HCT116 (cell line): ENCODE data around the gene AGBL1. TPM values are rescaled to one million over a fixed set of nuclear protein-coding genes. Genes with fewer than 3 reads are reported as not detected.

Source experiments
- ATAC-seq: fragments of 200-7000 bp; cut with Tn5 transposase; 2 replicates; pipeline ENCODE4 v1.9.1; 2020; ENCODE audit warnings: mild to moderate bottlenecking, moderate library complexity
- BruUV-seq: library from RNA; stranded (reverse); fragments of 400-500 nt; replicated peaks from 2 replicates; lab custom pipeline; 2021; lab: Mats Ljungman, UMichigan
- CTCF ChIA-PET: fragments of 300-600 bp; sonication (Branson Sonifier 250); formaldehyde crosslinking; loops from one replicate; lab custom pipeline; 2021; ENCODE audit warnings: antibody characterized with exemption; lab: Charles Lee
- POLR2A ChIA-PET: fragments of 300-600, 350-600 bp; sonication (Branson Sonifier 250); formaldehyde crosslinking; loops from one replicate; lab custom pipeline; 2021; ENCODE audit warnings: antibody characterized with exemption; lab: Charles Lee
- RAD21 ChIA-PET, 2 experiments: fragments of 300-600 bp; sonication (Branson Sonifier 250); formaldehyde crosslinking; loops; one replicate each; lab custom pipeline; 2023; ENCODE audit warnings: low total read pairs in 2 of 2; ENCODE audit not compliant: uncharacterized antibody in 2 of 2, unreplicated experiment in 2 of 2, low non-redundant PET in 1 of 2; lab: Charles Lee
- DNase-seq: peaks from one replicate; pipeline ENCODE4 v3.0.0-alpha.2; 2010; ENCODE audit warnings: low read depth, low spot score
- H2AFZ ChIP-seq: fragments of 200-600 bp; shearing (Covaris generic), sonication (generic); 2 replicates; pipeline ENCODE4 v1.6.1; 2017; ENCODE audit warnings: low read depth, mixed run types, mixed read lengths, antibody characterized with exemption, low read length; ENCODE audit not compliant: poor library complexity, severe bottlenecking
- H3K27ac ChIP-seq: 2 replicates; pipeline ENCODE4 v1.5.1; 2012; ENCODE audit warnings: low read depth, low read length
- H3K27me3 ChIP-seq: fragments of 200-600 bp; sonication (generic); 2 replicates; pipeline ENCODE4 v1.6.1; 2016; ENCODE audit warnings: mixed run types, low read length, mixed read lengths; ENCODE audit not compliant: insufficient read depth
- H3K36me3 ChIP-seq, 2 experiments: fragments of 200-500 bp in 1 of 2; fragments of 200-600 bp in 1 of 2; sonication (Bioruptor generic) in 1 of 2; sonication (generic) in 1 of 2; 2 replicates each; pipeline versions ENCODE4 v1.5.1 to v1.6.1; 2014 to 2016; ENCODE audit warnings: low read length in 2 of 2, inconsistent platforms in 1 of 2, mixed read lengths in 1 of 2, mixed run types in 1 of 2; ENCODE audit not compliant: insufficient read depth in 2 of 2, control insufficient read depth in 1 of 2
- H3K4me1 ChIP-seq, 2 experiments: fragments of 200-600 bp in 1 of 2; sonication (generic) in 1 of 2; 2 replicates each; pipeline versions ENCODE4 v1.5.1 to v1.6.1; 2012 to 2017; ENCODE audit warnings: low read length in 2 of 2, inconsistent platforms in 1 of 2, mild to moderate bottlenecking in 1 of 2, mixed read lengths in 1 of 2, mixed run types in 1 of 2, moderate library complexity in 1 of 2; ENCODE audit not compliant: insufficient read depth in 2 of 2, control insufficient read depth in 1 of 2
- H3K4me2 ChIP-seq: fragments of 200-600 bp; sonication (generic); 2 replicates; pipeline ENCODE4 v1.6.1; 2017; ENCODE audit warnings: mixed run types, low read length, mixed read lengths
- H3K4me3 ChIP-seq, 2 experiments: fragments of 200-600 bp in 1 of 2; sonication (generic) in 1 of 2; replicated peaks in 1 of 2; 2 replicates each; pipeline ENCODE4 v1.5.1; 2011 to 2016; ENCODE audit warnings: low read length in 2 of 2, control low read depth in 1 of 2, low read depth in 1 of 2, mild to moderate bottlenecking in 1 of 2, mixed read lengths in 1 of 2, mixed run types in 1 of 2
- H3K79me2 ChIP-seq: fragments of 200-600 bp; sonication (generic); 2 replicates; pipeline ENCODE4 v1.6.1; 2017; ENCODE audit warnings: mild to moderate bottlenecking, mixed run types, low read length, moderate library complexity, mixed read lengths; ENCODE audit not compliant: insufficient read depth
- H3K9ac ChIP-seq: fragments of 200-600 bp; sonication (generic); 2 replicates; pipeline ENCODE4 v1.6.1; 2016; ENCODE audit warnings: low read length, mixed read lengths
- H3K9me2 ChIP-seq: fragments of 200-600 bp; sonication (generic), shearing (Covaris generic); 2 replicates; pipeline ENCODE4 v1.6.1; 2017; ENCODE audit warnings: mixed run types, mild to moderate bottlenecking, moderate library complexity; ENCODE audit not compliant: insufficient read depth
- H3K9me3 ChIP-seq, 2 experiments: fragments of 200-500 bp in 1 of 2; fragments of 200-600 bp in 1 of 2; sonication (Bioruptor generic) in 1 of 2; sonication (generic) in 1 of 2; 2 replicates each; pipeline ENCODE4 v1.6.1; 2014 to 2017; ENCODE audit warnings: low read length in 2 of 2, mixed read lengths in 2 of 2, inconsistent platforms in 1 of 2, low read depth in 1 of 2, mild to moderate bottlenecking in 1 of 2, mixed run types in 1 of 2, moderate library complexity in 1 of 2; ENCODE audit not compliant: control insufficient read depth in 1 of 2, insufficient read depth in 1 of 2
- H4K20me1 ChIP-seq: fragments of 200-600 bp; sonication (generic), shearing (Covaris generic); 2 replicates; pipeline ENCODE4 v1.6.1; 2017; ENCODE audit warnings: mixed run types, mild to moderate bottlenecking, moderate library complexity; ENCODE audit not compliant: insufficient read depth
- CBX3 ChIP-seq: IDR thresholded peaks from 2 replicates; pipeline ENCODE4 v1.6.1; 2012; ENCODE audit warnings: low read depth
- CEBPB ChIP-seq: IDR thresholded peaks from 2 replicates; pipeline ENCODE4 v1.6.1; 2012; ENCODE audit warnings: low read depth
- CTCF ChIP-seq, 3 experiments: fragments of 200-600 bp in 1 of 3; sonication (generic) in 1 of 3; IDR thresholded peaks in 2 of 3; conservative IDR thresholded peaks in 1 of 3; 2 replicates each; pipeline ENCODE4 v1.5.1; 2012 to 2017; ENCODE audit warnings: low read depth in 2 of 3, low read length in 2 of 3, antibody characterized with exemption in 1 of 3, borderline replicate concordance in 1 of 3, control low read depth in 1 of 3, mild to moderate bottlenecking in 1 of 3, mixed read lengths in 1 of 3, mixed run types in 1 of 3, moderate library complexity in 1 of 3; ENCODE audit not compliant: insufficient read depth in 1 of 3
- EGR1 ChIP-seq: IDR thresholded peaks from 2 replicates; pipeline ENCODE4 v1.6.1; 2012; ENCODE audit warnings: low read depth
- EZH2 ChIP-seq: fragments of 200-600 bp; sonication (generic); IDR thresholded peaks from 2 replicates; pipeline ENCODE4 v1.6.1; 2017; ENCODE audit warnings: antibody characterized with exemption, mixed run types
- EZH2phosphoT487 ChIP-seq: fragments of 200-600 bp; IDR thresholded peaks from 2 replicates; pipeline ENCODE4 v1.6.1; 2018; ENCODE audit warnings: antibody characterized with exemption, borderline replicate concordance
- POLR2A ChIP-seq: IDR thresholded peaks from 2 replicates; pipeline ENCODE4 v1.7.0; 2011; ENCODE audit warnings: borderline replicate concordance; ENCODE audit not compliant: insufficient read depth, insufficient read length; ENCODE audit errors: extremely low read depth
- POLR2AphosphoS5 ChIP-seq: IDR thresholded peaks from 2 replicates; pipeline ENCODE4 v1.6.1; 2011; ENCODE audit warnings: mild to moderate bottlenecking, low read depth, low read length, moderate library complexity
- RAD21 ChIP-seq: IDR thresholded peaks from 2 replicates; pipeline ENCODE4 v1.6.1; 2012; ENCODE audit warnings: low read depth, mild to moderate bottlenecking
- REST ChIP-seq: IDR thresholded peaks from 2 replicates; pipeline ENCODE4 v1.6.1; 2012; ENCODE audit warnings: low read depth
- SIN3A ChIP-seq: IDR thresholded peaks from 2 replicates; pipeline ENCODE4 v1.6.1; 2012; ENCODE audit warnings: low read depth
- SP1 ChIP-seq: IDR thresholded peaks from 2 replicates; pipeline ENCODE4 v1.6.1; 2012; ENCODE audit warnings: low read depth
- SRF ChIP-seq: IDR thresholded peaks from 2 replicates; pipeline ENCODE4 v1.6.1; 2012; ENCODE audit warnings: low read depth
- TCF7L2 ChIP-seq: IDR thresholded peaks from 2 replicates; pipeline ENCODE4 v1.7.0; 2011; ENCODE audit warnings: borderline replicate concordance, inconsistent platforms; ENCODE audit not compliant: insufficient read depth, insufficient read length; ENCODE audit errors: extremely low read depth
- YY1 ChIP-seq: IDR thresholded peaks from 2 replicates; pipeline ENCODE4 v1.6.1; 2011; ENCODE audit warnings: low read length, low read depth, moderate library complexity, mild to moderate bottlenecking; ENCODE audit not compliant: insufficient replicate concordance; ENCODE audit errors: extremely low read depth
- ZBTB33 ChIP-seq: IDR thresholded peaks from 2 replicates; pipeline ENCODE4 v1.6.1; 2011; ENCODE audit warnings: mild to moderate bottlenecking, low read length, moderate library complexity; ENCODE audit not compliant: insufficient replicate concordance; ENCODE audit errors: extremely low read depth
- ZFX ChIP-seq: fragments of 450-650 bp; IDR thresholded peaks from 2 replicates; pipeline ENCODE4 v1.6.1; 2017
- ZNF274 ChIP-seq: fragments of 200-500 bp; sonication (Bioruptor generic); IDR thresholded peaks from 2 replicates; pipeline ENCODE4 v1.6.1; 2014; ENCODE audit warnings: mild to moderate bottlenecking, low read depth, low read length, inconsistent platforms
- intact Hi-C: fragments of 100-400 bp; cut with micrococcal nuclease; formaldehyde crosslinking; loops from 2 replicates; pipeline ENCODE4 v1.10.0; 2022
- total RNA-seq: library from RNA; stranded (reverse); gene quantifications from one replicate; pipeline ENCODE4 v1.2.1, GENCODE V29; 2021; ENCODE audit not compliant: unreplicated experiment
- TF ChIP-seq, protein P1 (sequence below): IDR thresholded peaks from 2 replicates; pipeline ENCODE4 v1.6.1; 2012
- TF ChIP-seq, protein P2 (sequence below): IDR thresholded peaks from 2 replicates; pipeline ENCODE4 v1.6.1; 2012

The AGBL1 gene
- total RNA-seq, 1 experiment from 2014 or later, result not detected

DNA sequence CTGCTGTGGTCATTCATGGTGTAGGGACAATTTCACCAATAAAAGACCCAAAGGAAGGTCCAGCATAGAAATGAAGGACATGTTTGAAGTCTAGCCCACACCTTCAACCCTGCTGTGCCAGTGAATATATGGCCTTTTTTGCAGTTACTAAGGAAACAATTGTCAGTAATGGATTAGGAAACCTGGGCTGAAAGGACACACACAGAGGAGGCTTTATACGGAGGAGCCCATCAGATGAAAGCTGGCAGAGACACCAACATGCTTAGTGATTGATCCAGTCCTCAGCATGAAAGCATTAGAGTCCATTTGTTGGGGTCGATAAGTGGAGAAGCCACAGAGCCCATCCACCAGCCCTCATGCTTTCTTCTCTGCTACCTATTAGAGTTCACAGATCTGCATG is 584.3 kb downstream of the AGBL1 start:
- no peaks in the 10 kb centered on the region for H3K4me1 ChIP-seq
- intact Hi-C loops, result no loop called here
- no peaks in the 10 kb centered on the region for H3K27me3 ChIP-seq
- H3K27ac ChIP-seq, result no peak overlapping the region
- CTCF ChIA-PET, result no interaction called here
- no peak for ATAC-seq
- POLR2A ChIA-PET, result no interaction called here
- BruUV-seq, result no TSS peak
- no peak for TF ChIP-seq CTCF (IDR thresholded peaks at IDR 0.05 in 2 of 3, conservative IDR thresholded peaks at IDR 0.05 in 1 of 3; ENCODE audit: borderline replicate concordance in 1 of 3, insufficient read depth in 1 of 3, low read depth in 2 of 3, low read length in 2 of 3)
- no peak for TF ChIP-seq ZBTB33
- TF ChIP-seq ZNF274, result no peak
- no peak for TF ChIP-seq POLR2AphosphoS5
- no peak for TF ChIP-seq ZFX
- no peak for TF ChIP-seq POLR2A
- TF ChIP-seq, protein P1, sequence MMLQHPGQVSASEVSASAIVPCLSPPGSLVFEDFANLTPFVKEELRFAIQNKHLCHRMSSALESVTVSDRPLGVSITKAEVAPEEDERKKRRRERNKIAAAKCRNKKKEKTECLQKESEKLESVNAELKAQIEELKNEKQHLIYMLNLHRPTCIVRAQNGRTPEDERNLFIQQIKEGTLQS, result no peak
- no peak for TF ChIP-seq EZH2phosphoT487
- no peak for TF ChIP-seq SP1
- no peak for TF ChIP-seq REST
- TF ChIP-seq, protein P2, sequence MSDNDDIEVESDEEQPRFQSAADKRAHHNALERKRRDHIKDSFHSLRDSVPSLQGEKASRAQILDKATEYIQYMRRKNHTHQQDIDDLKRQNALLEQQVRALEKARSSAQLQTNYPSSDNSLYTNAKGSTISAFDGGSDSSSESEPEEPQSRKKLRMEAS, result no peak
- no peak for TF ChIP-seq CEBPB
- TF ChIP-seq YY1, result no peak
- TF ChIP-seq SRF, result no peak
- no peak for TF ChIP-seq EZH2
- no peak for TF ChIP-seq CBX3
- no peak for TF ChIP-seq RAD21
- no peak for TF ChIP-seq TCF7L2
- TF ChIP-seq SIN3A, result no peak
- TF ChIP-seq EGR1, result no peak
- H2AFZ ChIP-seq, result no peak overlapping the region
- DNase-seq, result no peak
- H3K4me3 ChIP-seq, result no peak overlapping the region
- H3K4me2 ChIP-seq, result no peak overlapping the region
- H3K9ac ChIP-seq, result no peak overlapping the region
- H3K9me3 ChIP-seq, result peaks cover 19% of the 10 kb centered on the region in 2 experiments; a peak in 2 of 4 replicates
- no peaks in the 10 kb centered on the region for H3K79me2 ChIP-seq
- RAD21 ChIA-PET, result no interaction called here
- no peaks in the 10 kb centered on the region for H3K9me2 ChIP-seq
- no peaks in the 10 kb centered on the region for H3K36me3 ChIP-seq
- no peaks in the 10 kb centered on the region for H4K20me1 ChIP-seq
